Effector CD4-positive, alpha-beta T cell (primary cell): ENCODE measurements around the gene TBRG1.
"Not testable (repeated sequence)": the region's sequence is repeated elsewhere in the genome, so short reads cannot be mapped to it uniquely, and the experiment has no call there.

Experiments used
- DNase-seq: peaks from one replicate; pipeline ENCODE4 v3.0.0-alpha.2; 2020
- total RNA-seq: gene quantifications from one replicate; lab custom pipeline; 2026; lab: John Stamatoyannopoulos, UW

TBRG1 gene, protein sequence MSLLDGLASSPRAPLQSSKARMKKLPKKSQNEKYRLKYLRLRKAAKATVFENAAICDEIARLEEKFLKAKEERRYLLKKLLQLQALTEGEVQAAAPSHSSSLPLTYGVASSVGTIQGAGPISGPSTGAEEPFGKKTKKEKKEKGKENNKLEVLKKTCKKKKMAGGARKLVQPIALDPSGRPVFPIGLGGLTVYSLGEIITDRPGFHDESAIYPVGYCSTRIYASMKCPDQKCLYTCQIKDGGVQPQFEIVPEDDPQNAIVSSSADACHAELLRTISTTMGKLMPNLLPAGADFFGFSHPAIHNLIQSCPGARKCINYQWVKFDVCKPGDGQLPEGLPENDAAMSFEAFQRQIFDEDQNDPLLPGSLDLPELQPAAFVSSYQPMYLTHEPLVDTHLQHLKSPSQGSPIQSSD
- total RNA-seq = 93.4 reads per million, percentile 81 among the genes with 10 or more reads in this experiment

DNA sequence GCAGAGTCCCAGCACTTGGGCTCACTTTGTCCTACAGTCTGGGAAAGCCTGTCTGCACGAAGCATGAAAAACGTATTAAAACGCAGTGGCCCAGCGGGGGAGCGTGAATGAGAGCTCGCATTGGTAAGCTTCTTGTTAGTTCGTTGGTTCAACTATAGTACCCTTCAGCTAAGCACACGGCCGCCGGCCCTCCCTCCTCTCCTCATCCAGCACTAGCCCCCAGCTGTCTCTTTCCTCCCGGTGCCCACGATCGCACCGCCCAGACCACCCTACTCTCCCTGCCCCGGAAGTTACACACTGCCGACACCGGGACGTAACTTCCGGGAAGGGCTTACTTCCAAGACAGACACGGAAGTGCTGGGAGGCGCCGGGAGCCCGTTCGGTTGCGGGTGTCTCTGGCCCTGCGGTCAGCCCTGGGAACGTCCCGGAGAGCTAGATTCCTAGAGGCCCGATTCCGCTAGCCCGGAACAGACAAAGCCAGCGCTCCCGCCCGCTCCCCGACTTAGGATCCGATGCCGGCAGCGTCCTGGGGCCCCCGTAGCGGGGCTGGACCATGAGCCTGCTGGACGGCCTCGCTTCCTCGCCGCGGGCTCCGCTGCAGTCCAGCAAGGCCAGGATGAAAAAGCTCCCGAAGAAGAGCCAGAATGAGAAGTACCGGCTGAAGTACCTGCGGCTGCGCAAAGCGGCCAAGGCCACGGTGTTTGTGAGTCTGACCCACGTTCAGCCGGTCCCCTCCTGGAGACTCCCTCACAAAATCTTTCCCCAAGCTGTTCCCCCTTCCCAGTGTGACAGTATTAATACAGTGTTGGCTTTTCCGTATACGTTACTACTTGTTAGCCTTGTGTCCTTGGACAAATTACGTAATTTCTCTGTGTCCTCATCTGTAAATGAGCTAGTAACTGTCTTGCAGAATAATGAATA is at the start of gene TBRG1:
TBRG1 (plus strand) TSS at position 334 of the 921 bp plus-strand sequence; CDS start at position 554, 220 bp downstream.
- peak; percentile 81 for DNase-seq

GRCh38 chr11:124577716-124578427 is 44.8 kb upstream of the TBRG1 start:
- no peak for DNase-seq

GRCh38 chr11:124578761-124579160 is 43.9 kb upstream of the TBRG1 start:
- no peak for DNase-seq

- no peak for DNase-seq
These were observed 40.8 kb upstream of the TBRG1 start for GRCh38 chr11:124581817-124582216.

DNA sequence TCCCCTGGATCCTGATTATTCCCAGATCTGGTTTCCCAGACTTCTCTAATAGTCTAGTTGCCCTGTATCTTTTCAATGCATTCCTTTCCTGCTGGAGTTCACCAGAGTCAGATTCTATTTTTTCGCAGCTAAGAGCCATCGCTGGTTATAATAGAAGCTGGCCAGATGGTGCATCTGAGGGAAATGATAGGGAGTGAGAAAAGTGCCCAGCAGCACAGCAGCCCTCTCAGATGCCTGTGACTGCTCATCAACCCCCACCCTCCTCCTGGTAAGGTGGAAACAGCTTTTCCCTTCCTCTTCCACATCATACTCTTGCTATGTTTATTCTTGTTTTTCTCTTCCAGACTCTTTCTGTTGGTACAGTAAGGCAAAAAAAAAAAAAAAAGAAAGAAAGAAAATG is 40.1 kb upstream of the TBRG1 start:
- DNase-seq = no peak

- DNase-seq = no peak
These were observed 38.9 kb upstream of the TBRG1 start for GRCh38 chr11:124583781-124584180.

GRCh38 chr11:124584681-124585372 is 37.8 kb upstream of the TBRG1 start:
- no peak for DNase-seq

- DNase-seq = peak; percentile 7
These were observed 36.3 kb upstream of the TBRG1 start for GRCh38 chr11:124586238-124586860.

GRCh38 chr11:124591430-124591829 is 31.2 kb upstream of the TBRG1 start:
- DNase-seq = no peak

DNA sequence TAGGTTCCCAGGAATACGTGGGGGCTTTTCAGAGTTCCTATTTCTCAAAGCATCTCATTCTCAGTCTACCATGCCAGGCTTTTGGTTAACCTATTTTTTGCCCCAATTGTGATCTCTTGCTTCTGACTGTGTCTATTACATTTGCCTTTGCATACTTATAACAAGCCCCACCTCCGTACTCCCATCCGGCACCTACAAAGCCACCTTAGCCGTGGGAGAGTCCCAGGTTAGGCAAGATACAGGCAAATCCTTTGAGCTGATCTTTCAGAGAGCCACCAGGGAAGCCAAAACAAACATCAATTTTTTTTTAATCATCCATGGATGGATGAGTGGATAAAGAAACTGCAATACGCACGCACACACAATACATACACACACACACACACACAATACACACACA is 30.0 kb upstream of the TBRG1 start:
- DNase-seq = no peak

- DNase-seq = no peak
These were observed 27.4 kb upstream of the TBRG1 start for GRCh38 chr11:124595302-124595701.

- DNase-seq = no peak
These were observed 25.0 kb upstream of the TBRG1 start for GRCh38 chr11:124597626-124598025.

- DNase-seq = no peak
These were observed 21.9 kb upstream of the TBRG1 start for GRCh38 chr11:124600621-124601320.

GRCh38 chr11:124602193-124602592 is 20.5 kb upstream of the TBRG1 start:
- DNase-seq = no peak

- DNase-seq = not testable (repeated sequence)
These were observed 19.9 kb upstream of the TBRG1 start for GRCh38 chr11:124602723-124603122.

DNA sequence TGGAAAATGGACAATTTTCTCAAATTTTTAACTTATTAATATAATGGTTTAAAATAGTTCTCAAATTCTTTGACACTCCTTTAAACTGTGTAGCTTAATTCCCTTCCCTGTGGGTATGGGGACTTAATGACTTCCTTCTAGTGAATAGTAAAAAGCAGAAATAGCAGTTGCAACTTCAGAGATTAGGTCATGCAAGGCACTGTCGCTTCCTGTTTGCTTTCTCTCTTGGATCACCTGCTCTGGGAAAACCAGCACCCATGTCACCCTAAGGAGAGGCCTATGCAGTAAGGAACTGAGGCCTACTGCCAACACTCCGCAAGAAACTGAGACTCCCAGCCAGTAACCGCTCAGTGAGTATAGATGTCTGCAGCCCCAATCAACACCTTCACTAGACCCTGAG is 16.9 kb upstream of the TBRG1 start:
- no peak for DNase-seq

DNA sequence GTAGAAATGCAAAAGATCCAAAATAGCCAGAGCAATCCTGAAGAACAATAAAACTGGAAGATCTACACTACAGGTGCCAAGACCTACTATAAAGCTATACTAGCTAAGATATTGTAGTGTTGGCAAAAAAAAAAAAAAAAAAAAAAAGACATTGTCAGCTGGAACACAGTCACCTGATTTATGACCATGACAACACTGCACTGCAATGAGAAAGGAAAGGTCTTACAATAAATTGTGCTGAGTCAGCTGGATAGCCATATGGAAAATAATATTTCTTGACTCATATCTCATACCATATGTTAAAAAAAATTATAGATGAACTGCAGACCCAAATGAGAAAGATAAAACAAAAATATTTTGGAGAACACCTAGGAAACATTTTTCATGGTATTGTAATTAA is 14.5 kb upstream of the TBRG1 start:
- DNase-seq = no peak

DNA sequence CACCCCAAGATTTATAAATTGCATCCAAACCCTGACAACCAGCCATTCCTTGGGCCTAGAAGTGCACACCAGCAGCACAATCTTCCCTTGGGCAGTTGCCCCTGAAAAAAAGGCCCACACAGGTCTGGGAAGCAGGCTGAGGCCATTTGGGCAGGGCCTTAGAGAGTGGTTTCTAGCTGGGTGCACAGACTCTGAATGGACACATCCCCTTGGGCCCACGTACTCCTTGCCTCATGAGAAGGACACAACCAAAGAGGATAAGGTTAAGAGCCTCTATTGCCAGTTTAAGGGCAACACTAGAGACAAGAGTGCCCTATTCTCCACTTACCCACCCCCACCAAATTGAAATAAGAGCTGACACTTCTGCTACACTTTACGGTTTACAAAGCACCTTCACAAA is 12.4 kb upstream of the TBRG1 start:
- DNase-seq = no peak

DNA sequence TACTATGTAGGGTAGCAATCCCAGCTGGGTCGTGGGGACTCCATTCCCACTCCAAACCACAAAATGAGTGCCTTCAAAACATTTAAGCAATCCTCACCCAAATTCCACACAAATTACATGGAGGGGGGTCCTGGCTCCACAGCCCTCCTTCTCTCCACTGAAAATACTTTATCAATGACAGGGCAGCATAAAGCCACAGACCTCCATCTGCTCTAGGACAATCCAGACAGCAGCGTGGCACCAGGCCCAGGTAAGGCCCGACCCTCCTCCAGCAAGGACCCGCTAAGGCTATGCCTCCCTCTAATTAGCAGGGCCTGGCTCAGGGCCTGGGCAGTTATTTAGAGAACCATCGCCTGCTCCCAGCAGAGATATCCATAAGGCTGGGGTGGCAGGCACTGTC is 11.6 kb upstream of the TBRG1 start, which contains the start of gene PANX3:
PANX3 (plus strand) TSS at position 365 of the 400 bp plus-strand sequence. CDS start 129 bp downstream, outside the sequence.
- no peak for DNase-seq

DNA sequence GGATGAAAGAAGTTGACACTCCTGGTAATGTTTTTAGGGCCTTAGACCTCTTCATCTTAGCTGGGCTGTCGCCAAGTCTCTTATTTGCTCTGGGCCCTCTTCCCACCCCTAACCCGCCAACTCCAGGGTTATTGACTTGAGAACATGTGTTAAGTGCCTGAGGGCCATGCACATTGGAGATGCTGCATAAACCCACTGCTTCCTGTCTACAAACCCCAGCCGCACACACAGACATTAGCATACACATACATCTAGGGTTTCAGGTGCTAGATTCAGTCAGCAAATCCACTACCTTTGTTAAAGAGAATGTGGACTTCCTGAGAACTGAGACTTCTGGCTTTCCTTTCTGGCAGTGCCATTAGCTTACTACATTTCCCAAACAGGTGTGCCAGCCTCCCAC is 10.6 kb upstream of the TBRG1 start:
- no peak for DNase-seq
